CD4-positive, alpha-beta T cell treated with Interleukin-4 for 4 hours (primary cell): Measurements from ENCODE around the gene RNF222.

ENCODE experiments used
- DNase-seq: peaks from one replicate; pipeline ENCODE4 v3.0.0-alpha.2; 2020

Gene RNF222, protein sequence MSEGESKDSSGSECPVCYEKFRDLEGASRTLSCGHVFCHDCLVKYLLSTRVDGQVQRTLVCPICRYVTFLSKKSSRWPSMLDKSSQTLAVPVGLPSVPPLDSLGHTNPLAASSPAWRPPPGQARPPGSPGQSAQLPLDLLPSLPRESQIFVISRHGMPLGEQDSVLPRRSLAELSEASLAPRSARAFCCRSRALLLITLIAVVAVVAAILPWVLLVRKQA

DNA sequence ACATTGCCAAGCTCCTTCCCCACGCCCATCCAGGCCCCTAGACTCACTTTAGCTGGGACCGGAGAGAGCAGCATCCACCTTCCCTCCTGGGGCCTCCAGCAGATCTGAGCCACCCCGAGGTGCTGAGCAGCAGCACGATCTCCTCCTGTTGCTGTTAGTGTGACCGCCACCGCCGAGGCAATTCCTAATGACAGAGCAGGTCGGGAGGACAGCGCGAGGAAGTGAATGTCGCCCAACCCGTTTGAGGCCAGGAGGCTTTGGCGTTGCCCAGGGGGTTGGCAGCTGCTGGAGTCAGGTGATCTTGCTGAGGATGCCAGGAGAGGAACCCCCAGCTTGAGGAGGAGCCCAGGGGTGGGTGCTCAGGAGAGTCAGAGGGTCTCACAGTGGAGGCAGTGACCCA, at the start of gene RNF222:
TSS of gene RNF222 (minus strand) at position 192 of the 400 bp plus-strand sequence. CDS start 4,366 bp downstream, outside the sequence.
- no peak for DNase-seq

DNA sequence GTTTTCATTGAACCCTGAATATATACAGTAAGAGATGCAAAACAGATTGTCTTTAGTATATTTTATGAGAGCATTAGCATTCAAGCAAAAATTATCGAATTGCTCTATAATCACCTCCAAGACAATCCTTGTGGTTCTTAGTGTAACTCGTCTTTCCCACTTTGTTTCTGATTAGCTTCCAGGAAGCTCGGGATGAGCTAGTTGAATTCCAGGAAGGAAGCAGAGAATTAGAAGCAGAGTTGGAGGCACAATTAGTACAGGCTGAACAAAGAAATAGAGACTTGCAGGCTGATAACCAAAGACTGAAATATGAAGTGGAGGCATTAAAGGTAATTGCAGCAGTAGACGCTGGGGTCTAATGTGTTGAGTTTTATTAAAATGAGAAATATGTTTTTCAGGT, 47.9 kb upstream of the RNF222 start:
- no peak for DNase-seq

DNA sequence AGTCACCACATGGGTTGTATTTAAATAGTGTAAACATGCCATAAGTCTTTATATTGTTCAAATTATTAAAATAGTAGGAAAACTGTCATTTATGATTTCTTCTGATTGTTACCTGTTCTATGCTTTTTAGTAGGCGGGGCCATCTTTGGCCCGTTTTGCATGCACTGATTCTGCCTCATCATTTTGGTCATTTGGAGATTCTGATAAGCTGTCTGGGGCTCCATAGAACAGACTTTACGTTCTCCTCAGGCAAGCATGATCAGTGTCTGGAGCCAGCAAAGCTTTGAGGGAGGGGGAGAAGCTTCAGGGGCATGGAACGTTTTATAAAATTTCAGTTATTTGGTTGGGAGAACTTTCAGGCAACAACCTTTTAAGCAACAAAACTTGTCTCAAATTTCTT, 46.9 kb upstream of the RNF222 start:
- no peak for DNase-seq

DNA sequence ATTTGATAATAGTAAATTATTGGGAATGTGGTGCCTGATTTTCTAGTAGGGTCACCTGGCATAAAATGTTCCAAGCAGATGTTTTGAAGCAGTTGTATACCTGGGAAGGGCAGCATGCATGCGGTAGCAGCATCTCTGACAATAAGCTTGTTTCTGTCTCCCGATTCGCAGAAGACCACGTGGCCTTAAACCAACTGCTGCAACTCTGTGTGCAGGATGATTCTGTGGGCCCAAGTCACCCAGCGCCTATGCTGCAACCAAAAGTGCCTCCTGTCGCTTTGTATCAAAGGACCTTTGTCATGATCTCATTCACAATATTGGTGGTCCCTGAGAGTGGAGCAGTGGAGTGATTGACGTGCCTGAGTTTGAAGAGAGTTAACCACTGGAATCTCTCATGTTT, 46.1 kb upstream of the RNF222 start:
- DNase-seq = no peak

DNA sequence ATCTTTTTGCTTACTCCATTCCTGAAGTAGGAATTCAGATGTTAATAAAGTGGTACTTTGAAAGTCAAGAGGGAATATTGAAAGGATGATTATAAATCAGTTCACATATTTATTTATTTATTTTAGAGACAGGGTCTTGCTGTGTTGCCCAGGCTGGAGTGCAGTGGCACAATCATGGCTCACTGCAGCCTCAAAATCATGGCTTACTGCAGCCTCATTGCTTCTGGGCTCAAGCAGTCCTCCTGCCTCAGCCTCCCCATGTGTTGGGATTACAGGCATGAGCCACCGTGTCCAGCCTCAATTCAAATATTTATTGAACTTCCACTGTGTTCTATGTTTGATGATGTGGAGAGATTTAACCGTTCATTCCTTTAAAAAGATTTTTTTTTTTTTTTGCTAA, 44.7 kb upstream of the RNF222 start:
- no peak for DNase-seq

DNA sequence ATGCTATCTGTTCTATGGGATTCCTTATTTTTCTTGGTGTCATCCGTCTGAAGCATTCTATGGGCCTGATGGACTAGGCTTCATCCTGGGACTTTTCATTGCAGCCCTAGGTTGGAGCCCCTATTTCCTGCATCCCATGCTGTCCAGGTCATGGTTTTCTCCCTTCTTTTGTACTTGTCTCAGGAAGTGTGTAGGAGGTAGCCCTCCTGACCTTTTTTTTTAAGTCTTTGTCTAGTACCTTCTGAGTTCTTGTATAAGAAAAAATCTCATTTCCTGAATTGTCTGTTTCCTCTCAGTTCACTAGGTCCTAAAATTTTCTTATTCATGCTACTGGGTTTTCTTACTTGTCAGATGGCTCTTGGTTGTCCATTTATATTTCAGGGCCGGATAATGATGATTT, 44.1 kb upstream of the RNF222 start:
- DNase-seq = no peak

DNA sequence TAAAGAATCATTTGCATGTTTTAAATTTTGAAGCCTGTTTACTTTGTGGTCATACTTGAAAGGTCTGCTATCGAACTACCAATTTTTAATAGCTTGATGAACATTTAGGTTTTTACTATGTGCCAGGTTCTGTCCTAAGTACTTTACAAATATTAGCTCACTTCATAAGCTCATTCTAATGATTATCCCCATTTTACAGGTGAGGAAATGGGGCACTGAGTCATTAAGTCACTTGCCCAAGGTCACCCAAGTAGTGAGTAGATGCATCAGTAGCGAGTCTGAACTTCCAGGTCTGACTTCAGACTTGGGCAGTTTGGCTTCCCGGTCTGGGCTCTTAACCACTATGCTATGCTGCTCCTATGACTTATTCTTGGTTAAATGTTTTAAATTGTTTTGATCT, 42.1 kb upstream of the RNF222 start:
- DNase-seq = no peak

DNA sequence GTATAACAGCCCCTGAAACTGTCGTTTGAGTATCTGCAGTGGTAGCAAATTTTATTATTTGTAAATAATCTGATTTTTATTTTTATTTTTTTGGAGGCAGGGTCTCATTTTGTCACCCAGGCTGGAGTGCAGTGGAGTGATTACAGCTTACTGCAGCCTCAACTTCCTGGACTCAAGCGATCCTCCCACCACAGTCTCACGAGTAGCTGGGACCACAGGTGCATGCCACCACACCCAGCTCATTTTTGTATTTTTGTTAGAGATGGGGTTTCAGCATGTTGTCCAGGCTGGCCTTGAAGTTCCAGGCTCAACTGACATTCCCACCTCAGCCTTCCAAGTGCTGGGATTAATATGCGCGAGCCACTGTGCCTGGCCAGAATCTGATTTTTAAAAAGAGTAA, 40.8 kb upstream of the RNF222 start:
- DNase-seq = peak; percentile 11

DNA sequence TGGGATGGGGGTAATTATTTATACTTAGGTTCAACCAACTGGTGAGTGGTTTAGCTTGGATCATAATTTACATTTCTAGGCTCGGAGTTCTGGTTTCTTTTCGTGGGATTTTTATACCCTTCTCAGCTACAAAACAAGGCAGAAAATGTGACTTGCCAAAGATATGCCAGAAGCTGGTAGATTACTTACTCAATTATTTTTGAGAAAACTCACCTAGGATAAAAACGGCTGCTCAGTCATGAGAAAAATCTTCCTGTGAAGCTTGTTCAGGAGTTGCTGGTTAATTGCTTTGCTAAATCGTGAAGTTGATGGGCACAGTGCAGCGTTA, 39.2 kb upstream of the RNF222 start:
- DNase-seq = no peak

DNA sequence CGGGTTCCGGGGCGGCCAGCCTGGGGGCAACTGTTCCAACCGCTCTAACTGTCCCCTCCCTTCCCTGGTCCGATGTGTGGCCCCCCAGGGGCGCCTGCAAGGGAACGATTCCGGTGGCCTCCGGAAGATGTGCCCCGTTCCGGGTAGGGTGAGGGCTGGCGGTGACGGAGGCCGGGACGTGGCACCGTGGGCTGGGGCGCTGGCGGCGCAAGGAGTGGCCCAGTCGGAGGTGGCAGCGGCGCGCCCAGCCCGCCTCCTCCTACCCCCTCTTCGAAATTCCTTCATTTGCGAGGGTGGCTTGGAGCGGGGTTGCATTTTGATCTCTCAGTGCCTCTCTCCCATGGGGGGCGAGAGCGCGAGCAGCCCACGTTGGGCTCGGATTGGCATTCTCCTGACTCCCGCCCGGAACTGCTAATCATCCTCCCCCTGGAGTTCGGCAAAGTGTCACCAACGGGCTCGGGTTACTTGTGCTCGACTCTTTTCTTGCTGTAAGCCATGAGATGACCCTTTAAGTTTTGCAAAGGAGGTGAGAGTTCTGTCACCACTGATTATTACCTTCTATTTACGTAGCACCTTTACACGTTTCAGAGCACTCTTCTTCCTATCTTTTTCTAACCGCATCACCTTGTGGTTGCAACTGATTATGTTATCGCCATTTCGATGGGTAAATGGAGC, 38.7 kb upstream of the RNF222 start:
- DNase-seq = peak; percentile 53

DNA sequence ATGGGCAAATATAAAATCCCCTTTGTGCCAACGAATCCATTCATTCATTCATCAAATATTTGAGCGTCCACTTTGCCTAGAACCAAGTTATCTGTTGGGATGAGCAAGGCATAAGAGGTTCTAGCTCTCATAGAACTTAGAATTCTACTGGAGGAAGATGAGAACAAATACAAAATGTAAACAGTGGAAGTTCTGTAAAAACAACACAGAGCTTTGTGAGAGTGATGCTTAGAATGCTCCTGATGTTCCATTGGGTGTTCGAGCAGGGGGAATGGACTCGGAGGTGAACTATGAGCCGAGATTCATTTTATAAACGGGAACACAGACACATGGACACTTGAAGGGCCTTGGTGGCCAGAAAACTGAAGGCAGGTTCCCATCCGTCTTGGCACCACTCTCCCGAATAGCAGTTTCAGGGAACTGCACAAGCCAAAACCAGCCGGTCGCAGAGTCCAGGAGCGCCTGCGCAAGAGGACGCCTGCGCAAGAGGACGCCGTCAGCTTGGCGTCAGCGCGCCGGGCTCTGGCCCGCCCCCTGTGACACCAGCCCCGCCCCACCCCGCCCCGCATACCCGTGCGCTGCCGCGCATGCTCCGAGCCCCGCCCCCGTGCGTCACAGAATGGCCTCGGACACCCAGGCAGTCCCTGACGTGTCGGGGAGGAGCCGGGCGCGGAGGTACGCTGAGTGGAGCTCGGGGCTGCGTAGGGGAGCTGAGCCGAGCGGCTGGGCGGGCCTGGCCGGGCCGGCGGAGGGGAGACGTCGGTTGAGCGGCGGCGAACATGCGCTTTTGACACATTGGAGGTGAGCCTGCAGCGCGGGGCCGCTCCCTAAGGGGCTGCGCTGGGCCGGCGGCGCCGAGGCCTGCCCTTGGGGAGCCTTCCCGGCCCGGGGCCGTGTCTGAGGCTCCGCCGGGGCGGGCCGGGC, 37.9 kb upstream of the RNF222 start, which contains the start of gene NDEL1:
TSS of gene NDEL1 (plus strand) at position 640 of the 924 bp plus-strand sequence. CDS start 8,388 bp downstream, outside the sequence.
- peak; percentile 97 for DNase-seq

DNA sequence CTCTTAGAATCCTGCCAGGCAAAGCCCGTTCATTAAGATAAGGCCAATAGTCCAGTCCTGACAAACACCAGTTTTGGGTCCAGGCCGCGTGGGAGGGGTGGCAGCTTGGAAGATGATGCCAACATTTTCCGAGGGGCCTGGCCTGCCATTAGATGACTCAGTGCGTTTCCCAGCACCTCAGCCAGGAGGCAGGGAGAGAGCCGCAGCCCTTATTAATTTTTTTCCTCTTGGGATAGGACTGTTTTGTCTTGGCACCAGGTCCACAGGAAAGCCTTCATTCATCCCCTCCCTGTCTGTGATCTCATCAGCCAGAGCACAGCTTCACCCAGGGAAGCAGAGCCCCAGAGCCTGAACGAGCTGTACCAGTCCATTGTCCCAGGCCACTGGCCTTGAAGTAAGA, 33.3 kb upstream of the RNF222 start:
- DNase-seq = no peak

DNA sequence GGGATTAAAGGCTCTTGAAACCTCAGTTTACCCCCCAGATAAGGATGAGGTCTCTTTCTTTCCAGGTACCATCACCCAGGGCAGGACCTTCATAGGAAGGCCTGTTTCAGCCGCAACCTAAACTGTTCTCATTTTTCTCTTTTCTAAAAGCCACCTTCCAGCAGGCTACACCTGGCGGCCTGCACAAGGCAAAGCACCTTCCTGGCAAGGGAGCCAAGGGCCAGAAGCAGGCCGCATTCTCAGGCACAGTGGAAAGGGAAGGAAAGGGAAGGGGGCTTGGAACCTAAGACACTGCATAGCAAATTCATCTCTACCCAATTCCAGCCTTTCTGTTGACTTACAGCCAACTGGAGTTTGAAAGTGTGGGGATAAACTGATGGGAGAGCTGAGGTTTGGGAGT, 29.2 kb upstream of the RNF222 start:
- DNase-seq = no peak

DNA sequence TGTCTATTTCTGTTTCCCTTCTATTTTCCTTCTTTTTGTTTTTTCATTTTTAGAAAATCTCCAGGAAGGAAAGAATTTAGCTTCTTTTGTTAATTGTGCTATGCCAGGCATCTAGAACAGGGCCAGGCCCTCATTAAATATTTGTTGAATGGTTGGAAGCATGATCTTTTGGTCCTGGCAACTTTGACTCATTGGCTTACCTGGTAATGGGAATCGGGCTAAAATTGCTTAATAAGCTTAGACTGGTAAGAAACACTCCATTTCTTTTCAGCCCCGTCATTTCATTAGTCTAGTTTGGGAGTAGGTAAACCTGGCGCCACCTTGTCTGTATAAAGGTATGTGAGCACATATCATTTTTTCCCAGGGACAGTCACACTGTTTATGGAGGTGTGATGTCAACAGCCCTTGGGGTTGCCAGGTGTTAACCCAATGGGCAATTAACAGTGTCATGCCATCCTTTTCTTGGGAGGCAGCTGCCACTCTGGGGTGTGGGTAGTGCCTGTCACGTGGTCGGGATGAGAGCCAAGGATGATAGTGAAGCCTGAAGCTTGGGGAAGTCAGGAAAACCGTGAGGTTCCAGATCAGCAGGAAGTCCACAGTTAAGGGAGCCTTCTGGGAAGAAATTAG, 28.6 kb upstream of the RNF222 start:
- DNase-seq = no peak

DNA sequence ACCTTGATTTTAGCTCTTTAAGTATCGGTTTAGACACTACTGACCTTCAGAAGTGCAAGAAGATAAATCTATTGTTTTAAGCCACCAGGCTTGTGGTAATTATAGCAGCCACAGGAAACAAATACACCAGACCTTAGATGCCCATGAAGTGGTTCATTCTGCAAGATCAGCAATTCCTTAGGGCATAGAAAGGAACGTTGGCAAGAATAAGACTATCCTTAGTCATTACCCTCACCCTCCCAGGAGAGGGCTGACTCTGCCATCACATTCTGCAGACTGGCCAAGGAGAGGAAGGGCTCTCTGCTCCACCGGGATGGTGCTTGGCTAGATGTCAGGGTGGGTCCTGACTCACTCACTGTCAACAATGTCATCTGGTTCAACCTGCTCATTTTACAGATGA, 23.9 kb upstream of the RNF222 start:
- no peak for DNase-seq

DNA sequence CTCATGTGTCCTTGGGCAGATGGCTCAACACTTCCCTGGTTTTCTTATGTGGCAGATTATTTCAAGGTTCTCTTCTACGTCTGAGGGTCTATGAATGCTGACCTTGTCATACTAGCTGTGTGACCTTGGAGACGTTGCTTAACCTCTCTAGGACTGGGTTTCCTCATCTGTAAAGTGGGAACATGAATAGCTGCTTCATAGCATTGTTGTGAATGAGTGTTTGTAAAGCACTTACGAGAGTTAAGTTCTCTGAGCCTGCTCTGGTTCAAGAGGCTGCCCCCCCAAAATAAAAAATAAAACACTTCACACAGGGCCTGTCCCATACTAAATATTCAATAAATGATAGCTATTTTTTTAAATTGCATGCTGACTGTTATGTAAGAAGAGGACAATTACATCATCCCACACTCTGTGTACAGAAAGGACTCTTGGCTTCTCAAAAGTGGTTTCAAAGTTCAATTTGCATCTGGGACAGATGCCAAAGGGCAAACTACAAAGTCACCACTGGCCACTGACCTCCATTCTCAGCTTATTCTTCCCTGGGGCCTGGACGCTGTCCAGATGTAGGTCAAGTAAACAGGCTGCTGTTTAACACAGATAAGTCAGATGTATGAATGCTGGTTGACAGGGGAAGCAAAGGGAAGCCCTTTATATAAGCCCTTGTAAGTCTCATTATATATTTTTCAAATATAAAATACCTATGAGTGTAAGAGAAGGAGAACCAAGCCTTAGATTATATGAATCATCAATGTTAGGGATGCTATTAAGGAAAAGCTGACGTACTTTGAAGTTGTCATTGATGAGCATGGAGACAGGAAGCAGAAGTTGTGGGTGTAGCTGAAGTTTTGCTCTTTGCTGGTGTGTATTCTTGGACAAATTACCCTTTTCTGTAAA, 22.7 kb upstream of the RNF222 start:
- no peak for DNase-seq

DNA sequence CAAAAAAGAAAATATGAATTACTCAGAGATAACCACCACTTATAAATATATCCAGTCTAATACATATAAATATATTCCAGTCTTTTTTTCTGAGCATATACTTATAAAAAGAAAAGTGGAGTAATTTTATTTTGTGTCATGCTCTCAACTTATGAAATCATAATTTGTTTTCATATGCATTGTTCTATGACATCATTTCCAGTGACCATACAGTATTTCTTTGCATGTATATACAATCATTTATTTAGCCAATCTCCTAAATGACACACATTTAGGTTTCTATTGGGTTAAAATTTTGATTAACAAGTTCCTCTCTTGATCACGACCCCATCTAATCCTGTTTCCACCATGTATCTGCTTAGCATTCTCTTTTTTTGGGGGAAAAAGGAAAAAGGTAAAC, 21.7 kb upstream of the RNF222 start:
- no peak for DNase-seq

DNA sequence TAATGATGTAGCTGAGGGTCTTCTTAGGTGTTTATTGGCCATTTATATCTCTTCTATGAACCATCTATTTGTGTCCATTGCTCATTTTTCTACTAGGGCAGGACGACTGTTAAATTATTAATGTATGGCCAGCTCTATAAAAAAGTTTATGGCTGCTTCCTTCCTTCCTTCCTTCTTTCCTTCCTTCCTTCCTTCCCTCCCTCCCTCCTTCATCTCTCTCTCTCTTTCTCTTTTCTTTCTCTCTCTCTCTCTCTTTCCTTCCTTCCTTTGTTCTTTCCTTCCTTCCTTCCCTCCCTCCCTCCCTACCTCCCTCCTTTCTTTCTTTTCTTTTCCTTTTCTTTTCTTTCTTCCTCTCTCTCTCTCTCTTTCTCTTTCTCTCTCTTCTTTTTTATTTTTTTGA, 20.8 kb upstream of the RNF222 start:
- no peak for DNase-seq

DNA sequence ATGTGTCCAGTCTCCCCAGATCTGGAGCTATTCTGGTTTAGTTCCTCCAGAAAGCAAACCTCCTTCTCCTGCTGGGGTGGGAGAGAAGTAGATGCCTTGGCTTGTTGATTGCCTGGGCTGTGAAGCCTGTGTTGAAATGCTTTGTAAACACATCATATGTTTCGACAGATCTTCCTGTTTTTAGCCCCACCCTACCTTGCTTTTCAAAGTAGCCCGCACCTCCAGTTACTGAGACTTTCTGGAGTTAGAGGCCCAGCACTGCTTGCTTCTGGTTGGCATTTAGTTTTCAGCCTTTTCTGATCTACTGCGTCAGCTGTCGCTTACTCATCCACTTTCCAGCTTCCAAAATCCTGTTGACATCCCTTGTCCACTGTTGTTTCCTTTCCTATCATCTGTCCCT, 20.2 kb upstream of the RNF222 start:
- DNase-seq = no peak

DNA sequence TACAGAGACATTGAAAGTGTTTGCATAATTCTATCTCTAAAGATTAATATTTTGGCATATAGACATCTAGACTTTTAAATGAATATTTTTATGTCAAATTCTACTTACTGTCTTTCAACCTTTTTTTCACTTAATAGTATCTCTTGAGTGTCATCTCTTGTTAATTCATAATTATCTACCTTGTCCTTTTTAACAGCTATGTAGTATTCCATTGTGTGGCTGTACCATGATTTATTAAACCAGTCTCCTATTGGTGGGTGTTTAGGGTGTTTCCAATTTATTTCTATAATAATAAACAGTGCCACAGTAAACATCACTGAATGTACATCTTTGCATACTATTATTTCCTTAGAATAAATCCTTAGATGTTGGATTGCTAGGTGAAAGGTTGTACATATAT, 16.3 kb upstream of the RNF222 start:
- DNase-seq = no peak

DNA sequence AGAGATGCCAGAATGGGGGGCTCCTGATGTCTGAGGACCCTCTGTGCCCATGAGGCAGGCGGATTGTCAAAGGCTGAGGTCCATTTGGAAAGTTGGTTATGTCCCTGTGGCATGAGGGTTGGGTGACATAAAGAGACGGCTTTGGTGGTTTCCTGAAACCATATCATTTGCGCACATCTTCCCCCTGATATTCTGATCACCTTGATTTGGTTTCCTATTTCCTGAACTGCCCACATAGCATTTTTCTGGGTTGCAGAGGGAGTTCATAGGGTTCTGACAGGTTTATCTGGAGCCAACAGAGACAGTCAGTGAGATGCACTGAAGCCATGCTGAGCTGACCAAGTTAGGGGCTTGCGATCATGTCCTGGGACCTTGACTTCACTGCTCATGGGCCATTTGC, 15.7 kb upstream of the RNF222 start:
- DNase-seq = no peak

DNA sequence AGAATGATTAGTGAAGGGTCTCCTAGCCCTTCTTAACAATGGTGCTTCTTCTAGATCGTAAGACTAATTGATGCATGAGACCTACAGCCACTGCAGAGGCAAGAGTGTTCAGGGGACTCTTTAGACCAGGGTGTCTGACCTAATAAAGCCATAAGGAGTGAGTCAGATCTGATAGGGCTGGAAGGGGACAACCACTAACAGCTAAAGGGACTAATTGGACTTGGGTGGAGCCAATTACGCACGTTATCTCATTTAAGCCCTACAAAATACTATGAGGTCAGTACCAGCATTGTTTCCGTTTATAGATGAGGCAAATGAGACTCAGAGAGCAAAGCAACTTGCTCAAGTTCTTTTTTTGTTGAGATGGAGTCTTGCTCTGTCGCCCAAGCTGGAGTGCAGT, 14.5 kb upstream of the RNF222 start:
- no peak for DNase-seq

DNA sequence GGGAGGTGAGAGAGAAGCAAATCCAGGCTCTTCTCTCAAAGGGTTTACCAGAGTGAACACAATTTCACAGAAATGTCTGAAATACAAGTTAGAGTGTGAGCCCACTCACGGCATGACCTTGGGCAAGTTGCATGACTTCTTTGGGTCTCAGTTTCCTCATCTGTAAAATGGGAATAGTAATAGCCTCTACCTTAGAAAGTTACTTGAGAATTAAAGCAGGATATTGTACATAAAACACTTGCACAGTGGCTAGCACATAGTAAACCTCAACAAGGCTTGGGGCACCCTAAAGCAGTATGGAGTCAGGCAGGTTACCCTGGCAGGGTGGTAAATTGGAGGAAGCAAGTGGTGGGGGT, 13.2 kb upstream of the RNF222 start:
- DNase-seq = no peak
